ENCODE data around the gene LY6G6C. TPM values are rescaled to one million over a fixed set of nuclear protein-coding genes. Genes with fewer than 3 reads are reported as not detected.

Gene LY6G6C
- total and polyA plus RNA-seq, 10 of the 15 experiments (the other 5 are each of a cell fraction or from before 2014, with no cell fraction given), result not detected

- no peak for TF ChIP-seq IRF5 (IDR thresholded peaks at IDR 0.05; ENCODE audit: borderline replicate concordance)
- TF ChIP-seq SMARCA5 (IDR thresholded peaks at IDR 0.05), result no peak
- TF ChIP-seq KAT2A (conservative IDR thresholded peaks at IDR 0.05; ENCODE audit: control insufficient read depth, low read depth, low read length), result no peak
- no peak for TF ChIP-seq NFYB (IDR thresholded peaks at IDR 0.05; ENCODE audit: insufficient read depth, low read depth, low read length)
- peak; percentile 49; the same call in 1 of the 2 replicates for TF ChIP-seq ZNF217 (IDR thresholded peaks at IDR 0.05)
- TF ChIP-seq PBX3 (IDR thresholded peaks at IDR 0.05; ENCODE audit: insufficient replicate concordance, low read depth, low read length), result peak; percentile 84
- TF ChIP-seq LARP7 (IDR thresholded peaks at IDR 0.05), result peak; percentile 69; the same call in 1 of the 2 replicates
- no peak for TF ChIP-seq PAX8 (IDR thresholded peaks at IDR 0.05)
- TF ChIP-seq WRNIP1 (IDR thresholded peaks at IDR 0.05; ENCODE audit: borderline replicate concordance, low read depth, low read length), result no peak
- no peak for TF ChIP-seq NFXL1 (IDR thresholded peaks at IDR 0.05; ENCODE audit: borderline replicate concordance)
- TF ChIP-seq BHLHE40 (IDR thresholded peaks at IDR 0.05; ENCODE audit: borderline replicate concordance in 1 of 2, low read depth in 2 of 2, low read length in 1 of 2), result peak; percentile 22 to 49; a peak in 1 of 4 replicates
- 0 out of 4 replicates have a peak, but pooled peaks of 1 of the 2 experiments have one; percentile 6 for TF ChIP-seq EP300 (IDR thresholded peaks at IDR 0.05; ENCODE audit: borderline replicate concordance in 1 of 2, control insufficient read depth in 1 of 2, low read depth in 2 of 2, low read length in 2 of 2)
- TF ChIP-seq MYB (IDR thresholded peaks at IDR 0.05; ENCODE audit: borderline replicate concordance, low read depth, low read length), result no peak
- no peak for TF ChIP-seq HDAC6 (IDR thresholded peaks at IDR 0.05; ENCODE audit: unreplicated experiment)
- TF ChIP-seq CEBPB (IDR thresholded peaks at IDR 0.05; ENCODE audit: borderline replicate concordance in 1 of 2, low read depth in 2 of 2, low read length in 2 of 2), result no peak
- peak in 1 of 2 experiments; percentile 8; a peak in 3 of 4 replicates for TF ChIP-seq IKZF2 (IDR thresholded peaks at IDR 0.05)
- TF ChIP-seq ZBTB33 (IDR thresholded peaks at IDR 0.05), result no peak
- TF ChIP-seq ZSCAN29 (IDR thresholded peaks at IDR 0.05), result no peak
- TF ChIP-seq ZBTB11 (CRISPR knock-in tag; IDR thresholded peaks at IDR 0.05), result no peak
- peak; percentile 73; the same call in 1 of the 2 replicates for TF ChIP-seq NR2F1 (conservative IDR thresholded peaks at IDR 0.05)
- no peak for TF ChIP-seq E2F4 (IDR thresholded peaks at IDR 0.05; ENCODE audit: low read depth, low read length)
Observed at GRCh38 chr6:31734821-31735406, 13.4 kb upstream of the LY6G6C start (continued).

Data from GM12878 (cell line).